NCI-H2196 (cell line): ENCODE results near the gene PTPRCAP.

ENCODE experiments used
- DNase-seq: peaks from one replicate; lab custom pipeline; 2025; ENCODE audit not compliant: unreplicated experiment; lab: John Stamatoyannopoulos, UW

Gene PTPRCAP

DNA sequence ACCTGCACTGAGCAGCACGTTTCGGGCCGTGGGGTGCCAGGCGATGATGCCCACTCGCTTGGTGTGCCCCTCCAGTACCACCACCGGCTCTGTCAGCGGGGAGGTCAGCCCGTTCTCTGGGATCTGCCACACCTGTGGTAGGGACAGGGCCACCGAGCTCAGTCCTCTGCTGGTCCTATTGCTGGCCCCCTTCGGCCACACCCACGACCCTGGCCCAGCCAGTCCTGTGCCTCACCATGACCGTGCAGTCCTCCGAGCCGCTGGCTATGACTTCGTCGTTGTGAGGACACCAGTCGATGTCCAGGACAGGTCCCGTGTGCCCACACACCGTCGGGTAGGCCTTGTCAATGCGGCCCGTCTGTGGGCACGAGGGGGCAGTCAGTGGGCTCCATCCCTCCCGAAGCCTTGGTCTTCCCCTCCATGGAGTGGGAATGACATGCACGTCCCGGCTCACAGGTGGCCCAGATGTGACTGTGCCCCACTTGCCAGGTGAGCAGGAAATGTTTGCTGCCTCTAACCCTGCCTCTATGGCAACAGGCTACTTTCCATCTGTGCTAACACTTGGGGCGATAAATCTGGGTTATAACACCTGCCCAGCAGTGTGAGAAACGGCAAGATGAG lies 4.4 kb upstream of the PTPRCAP start:
- DNase-seq, result no peak

DNA sequence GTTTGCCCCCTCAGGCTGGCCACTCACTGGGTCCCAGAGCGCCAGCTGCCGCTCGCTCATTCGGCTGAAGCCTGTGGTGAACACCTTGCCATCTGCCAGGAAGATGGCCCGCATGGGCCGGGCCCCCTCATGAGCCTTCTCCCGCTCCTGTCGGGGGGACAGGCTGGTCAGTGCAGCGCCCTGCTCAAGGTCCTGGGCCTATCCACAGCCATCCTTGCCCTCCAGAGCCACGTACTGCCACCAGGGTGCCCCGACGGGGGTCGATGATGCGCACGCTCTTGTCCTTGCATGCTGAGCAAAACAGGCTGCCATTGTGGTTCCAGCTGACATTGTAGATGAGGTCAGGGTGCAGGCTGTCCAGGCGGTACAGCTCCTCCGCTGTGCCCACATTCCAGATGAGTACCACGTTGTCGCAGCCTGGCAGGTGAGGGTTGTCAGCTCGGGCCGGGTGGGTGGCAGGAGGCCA lies 3.6 kb upstream of the PTPRCAP start:
- no peak for DNase-seq

DNA sequence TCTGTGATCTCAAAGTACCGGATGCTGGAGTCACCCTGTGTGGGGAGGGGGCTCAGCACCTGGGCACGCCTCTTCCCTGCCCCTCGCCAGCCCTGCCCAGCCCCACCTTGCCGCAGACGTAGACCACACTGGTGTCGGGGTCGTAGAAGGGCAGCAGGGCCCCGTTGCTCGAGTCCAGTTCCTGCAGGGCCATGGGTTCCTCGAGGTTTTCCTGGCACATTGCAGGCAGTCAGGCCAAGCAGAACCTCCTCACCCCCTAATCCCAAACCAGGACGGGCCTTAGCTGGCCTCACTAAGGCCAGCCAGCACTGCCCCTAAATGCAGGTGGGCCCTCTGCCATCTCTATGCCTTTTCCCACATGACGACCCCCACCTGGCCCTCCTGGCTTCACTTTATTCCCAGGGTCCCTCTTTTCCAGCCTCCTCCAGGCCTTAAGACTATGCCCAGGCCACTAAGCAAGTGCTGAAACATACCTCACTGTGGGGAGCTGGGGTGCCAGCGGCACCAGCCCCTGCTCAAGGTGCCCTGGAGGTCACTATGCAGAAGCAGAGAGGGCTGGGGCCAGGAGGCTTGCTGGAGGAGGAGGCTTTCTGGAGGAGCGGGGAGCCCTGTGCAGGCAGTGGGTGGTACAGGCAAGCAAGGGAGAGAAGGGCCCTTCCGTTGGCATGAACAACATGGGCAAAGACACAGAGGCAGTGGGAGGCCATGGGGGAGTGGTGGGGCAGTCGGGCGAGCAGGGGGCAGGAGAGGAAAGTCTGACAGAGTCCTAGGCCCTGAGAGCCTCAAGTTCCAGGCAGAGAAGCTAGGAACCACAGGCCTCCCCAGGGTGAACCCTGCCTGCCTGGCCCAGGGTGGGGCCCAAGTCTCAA lies 3.0 kb upstream of the PTPRCAP start:
- no peak for DNase-seq

DNA sequence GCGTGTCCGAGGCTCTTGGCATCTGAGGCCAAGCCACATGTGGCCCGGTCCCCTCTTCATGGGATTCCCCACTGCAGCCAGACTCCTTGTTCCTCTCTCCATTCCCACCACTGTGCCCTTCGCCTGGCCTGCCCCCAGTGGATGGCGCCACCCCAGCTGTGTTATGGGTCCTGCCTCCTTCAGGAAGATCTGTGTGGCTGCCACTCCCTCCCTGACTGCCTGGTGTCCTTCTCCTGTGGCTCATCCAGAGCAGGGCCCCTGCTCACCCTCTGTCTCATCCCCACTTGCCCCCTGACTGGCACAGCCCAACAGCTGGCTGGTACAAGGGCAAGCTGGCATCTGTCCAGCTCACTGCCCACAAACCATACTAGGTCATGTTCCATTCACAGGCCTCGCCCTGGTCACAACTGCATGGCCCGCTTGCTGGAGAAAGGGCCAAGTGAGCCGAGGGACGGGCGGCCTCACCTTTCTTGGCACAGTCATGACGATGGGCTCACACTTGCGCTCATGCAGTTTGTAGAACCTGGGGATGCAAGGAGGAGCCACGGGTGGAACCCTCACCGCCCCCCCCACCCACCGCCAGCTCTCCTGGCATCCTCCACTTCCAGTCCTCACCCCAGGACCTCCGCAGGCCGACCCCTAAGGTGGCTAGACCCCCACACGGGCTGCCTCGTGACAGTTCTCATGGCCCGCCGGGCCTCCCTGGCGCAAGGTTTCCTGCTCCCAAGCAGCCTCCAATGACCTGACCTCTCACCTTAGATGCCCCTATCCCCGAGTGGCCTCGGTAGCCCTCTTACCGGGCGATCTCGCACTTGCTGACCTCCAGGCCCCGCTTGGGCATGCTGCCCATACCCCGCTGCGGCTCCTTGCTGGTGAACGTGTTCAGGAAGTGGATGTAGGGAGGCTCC lies 2.1 kb upstream of the PTPRCAP start:
- peak; percentile 57 for DNase-seq

DNA sequence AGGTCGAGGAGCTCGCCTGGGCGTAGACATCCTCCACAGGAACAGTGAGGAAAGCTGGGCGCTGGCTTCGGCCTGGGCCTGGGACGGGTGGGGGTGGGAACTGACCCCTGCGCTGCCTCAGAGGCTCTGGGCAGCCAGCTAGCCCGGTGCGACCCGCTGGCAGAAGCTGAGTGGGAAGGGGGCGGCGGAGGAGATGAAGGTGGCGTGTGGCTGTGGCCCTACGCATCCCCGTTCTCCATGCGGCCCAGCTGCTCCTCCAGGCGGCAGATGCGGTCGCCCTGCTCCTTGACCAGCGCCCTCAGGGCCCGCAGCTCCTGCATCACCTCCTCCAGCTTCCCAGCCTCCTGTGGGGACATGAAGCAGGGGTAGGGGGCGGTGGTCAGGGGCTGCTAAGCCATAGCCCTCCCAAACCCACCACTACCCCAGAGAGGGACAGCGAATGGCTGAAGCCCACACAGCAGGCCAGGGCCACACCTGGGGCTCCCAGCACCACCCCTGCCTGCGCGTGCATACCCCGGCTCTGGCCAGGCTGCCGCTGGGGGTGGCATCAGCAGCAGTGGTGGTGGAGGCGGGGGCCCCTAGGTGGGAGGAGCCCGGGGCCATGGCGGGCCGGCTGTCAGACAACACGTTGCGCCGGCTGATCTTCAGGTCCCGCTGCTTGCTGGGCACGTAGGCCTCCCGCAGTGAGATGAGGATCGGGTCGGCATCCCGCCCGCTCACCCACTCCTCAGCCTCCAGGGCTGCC lies 848 bp upstream of the PTPRCAP start:
- DNase-seq, result no peak

DNA sequence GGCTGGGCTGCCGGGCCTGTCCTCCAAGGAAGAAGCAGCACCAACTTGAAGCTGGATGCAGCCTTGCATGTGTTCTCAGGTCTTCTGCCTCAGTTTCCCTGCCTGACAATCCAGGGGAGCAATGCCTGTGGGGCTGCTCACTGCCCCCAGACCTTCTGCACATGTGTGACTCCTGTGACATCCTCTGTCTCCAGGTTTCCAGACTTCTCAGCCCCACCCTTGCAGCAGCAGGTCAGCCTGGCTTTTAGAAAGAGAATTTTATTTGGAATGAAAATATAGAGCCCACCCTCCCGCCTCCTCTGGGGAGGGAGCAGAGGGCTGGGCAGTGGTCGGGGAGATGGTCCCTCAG lies 301 bp upstream of the PTPRCAP start:
- DNase-seq, result no peak

DNA sequence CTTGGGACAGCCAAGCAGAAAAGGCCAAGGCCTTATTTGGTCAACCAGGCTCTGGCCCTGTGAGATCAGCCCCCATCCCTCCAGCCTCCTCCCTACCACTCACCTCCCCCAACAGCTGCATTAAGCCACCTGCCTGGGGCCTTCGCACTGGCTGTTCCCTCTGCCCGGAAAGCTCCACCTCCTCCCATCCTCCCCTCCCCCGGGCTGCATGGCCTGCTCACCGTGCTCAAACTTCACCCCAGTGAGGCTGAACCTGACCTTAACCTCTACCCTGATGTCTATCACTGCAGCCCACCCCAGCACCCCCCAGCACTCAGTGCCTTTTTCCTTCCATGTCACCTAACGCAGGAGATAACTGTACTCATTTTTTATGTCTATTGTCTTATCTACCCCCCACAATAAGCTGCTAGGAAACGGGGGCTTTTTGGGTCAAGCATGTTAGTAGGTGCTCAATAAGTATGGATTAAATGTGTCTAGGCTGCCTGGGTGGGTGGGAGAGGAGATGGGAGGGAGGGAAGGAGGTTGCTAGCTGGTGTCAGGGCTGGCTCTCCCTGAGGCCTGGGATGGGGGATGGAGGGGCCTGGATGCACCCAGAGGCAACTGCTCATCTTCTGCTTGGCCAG lies 912 bp downstream of the PTPRCAP start:
- no peak for DNase-seq

DNA sequence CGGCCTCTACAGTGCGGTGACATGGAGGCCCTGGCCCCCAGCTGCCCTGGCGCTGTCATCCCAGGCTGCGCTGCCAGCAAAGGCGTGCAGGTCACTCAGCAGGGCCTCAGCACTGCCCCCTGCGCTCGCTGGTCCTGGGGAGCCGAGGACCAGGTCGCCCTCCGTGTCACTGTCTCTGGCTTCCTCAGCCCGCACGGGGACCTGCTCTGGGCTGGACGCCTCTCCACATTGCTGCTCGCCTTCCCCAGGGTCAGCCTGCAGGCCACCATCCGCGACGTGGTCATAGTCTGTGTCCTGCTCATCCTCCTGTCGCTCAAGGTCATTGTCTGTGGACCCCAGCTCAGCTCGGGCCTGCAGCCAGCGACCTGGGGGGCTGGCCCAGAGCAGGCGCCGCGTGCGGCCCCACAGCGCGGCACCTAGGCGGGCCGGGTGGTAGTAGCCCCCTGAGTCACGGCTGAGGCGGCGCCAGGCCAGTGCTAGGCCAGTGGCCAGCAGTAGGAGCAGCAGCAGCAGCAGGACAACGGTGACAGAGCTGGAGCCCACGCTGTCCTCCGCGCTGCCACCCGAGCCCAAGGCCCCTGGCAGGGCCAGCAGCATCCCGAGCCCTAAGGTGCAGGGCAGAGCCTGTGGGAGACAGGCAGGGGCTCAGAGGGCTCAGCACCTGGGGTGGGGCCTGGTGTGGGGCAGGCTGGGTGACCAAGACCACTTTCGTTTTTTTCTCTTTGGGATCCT lies 1.6 kb downstream of the PTPRCAP start:
- DNase-seq, result no peak

DNA sequence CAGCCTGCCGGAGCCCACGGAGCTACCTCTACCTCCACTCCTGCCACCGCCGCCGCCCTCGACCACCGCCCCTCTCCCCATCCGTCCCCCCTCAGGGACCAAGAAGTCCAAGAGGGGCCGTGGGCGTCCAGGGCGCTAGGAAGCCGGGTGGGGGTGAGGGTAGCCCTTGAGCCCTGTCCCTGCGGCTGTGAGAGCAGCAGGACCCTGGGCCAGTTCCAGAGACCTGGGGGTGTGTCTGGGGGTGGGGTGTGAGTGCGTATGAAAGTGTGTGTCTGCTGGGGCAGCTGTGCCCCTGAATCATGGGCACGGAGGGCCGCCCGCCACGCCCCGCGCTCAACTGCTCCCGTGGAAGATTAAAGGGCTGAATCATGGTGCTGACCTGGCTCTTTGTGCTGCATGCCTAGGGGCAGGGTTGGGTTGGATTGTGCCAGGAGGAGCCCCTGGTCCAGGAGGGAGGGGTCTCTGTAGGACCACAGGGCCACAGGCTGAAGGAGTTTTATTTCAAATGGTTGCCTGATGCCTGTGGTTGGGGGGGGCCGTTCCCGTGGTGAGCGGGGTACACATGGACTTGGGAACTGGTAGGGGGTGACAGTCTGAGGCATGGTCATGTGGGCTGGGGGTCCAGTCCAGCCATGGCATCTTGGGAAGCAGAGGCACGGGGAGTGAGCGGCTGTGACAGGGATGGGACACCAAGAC lies 2.3 kb downstream of the PTPRCAP start:
- no peak for DNase-seq

DNA sequence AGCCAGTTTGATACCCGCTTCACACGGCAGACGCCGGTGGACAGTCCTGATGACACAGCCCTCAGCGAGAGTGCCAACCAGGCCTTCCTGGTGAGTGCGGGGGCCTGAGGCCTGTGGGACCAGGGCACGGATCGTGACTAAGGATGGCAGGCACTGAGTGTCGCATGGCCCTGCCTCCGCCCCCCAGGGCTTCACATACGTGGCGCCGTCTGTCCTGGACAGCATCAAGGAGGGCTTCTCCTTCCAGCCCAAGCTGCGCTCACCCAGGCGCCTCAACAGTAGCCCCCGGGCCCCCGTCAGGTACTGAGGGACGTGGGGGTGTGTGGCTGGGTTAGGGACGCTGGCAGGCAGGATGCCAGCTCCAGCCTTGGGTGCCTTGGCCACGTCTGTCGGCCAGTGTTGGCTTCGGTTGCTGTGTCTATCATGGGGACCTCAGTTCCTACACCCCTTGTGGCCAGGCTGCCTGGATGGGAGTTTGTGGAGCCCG lies 3.0 kb downstream of the PTPRCAP start:
- no peak for DNase-seq

DNA sequence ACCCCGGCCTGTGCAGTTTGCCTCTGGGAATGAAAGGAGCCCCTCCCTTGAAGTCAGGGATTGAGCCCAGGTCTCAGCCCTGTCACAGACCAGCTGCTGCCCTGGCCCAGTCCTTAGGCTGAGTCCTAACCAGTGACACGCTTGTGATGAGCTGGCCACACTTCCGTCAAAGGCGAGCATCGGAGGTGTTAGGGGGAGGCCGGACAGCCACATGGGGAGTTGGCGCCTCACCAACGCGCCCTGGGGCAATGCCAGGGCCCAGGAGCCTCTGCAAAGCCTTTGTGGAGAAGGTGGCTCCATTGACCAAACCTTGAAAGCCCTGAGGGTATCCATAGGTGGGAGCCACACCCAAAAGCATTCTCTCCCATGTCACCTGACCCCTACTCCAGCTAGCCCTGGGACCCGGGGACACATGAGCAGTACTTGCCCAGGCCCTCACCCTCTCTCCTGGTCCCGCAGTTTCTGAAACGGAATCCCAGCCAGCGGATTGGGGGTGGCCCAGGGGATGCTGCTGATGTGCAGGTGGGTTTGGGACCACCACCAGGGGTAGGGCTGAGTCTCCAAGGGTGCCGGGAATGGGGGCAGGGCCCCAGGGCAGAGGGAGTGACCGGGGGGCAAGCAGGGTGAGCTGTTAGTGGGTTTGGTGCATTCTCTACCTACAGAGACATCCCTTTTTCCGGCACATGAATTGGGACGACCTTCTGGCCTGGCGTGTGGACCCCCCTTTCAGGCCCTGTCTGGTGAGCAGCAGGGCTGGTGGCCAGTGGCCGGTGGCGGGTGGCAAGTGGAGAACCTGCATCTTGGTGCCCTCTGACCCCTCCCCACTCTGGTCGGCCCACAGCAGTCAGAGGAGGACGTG lies 3.7 kb downstream of the PTPRCAP start:
- DNase-seq, result no peak

DNA sequence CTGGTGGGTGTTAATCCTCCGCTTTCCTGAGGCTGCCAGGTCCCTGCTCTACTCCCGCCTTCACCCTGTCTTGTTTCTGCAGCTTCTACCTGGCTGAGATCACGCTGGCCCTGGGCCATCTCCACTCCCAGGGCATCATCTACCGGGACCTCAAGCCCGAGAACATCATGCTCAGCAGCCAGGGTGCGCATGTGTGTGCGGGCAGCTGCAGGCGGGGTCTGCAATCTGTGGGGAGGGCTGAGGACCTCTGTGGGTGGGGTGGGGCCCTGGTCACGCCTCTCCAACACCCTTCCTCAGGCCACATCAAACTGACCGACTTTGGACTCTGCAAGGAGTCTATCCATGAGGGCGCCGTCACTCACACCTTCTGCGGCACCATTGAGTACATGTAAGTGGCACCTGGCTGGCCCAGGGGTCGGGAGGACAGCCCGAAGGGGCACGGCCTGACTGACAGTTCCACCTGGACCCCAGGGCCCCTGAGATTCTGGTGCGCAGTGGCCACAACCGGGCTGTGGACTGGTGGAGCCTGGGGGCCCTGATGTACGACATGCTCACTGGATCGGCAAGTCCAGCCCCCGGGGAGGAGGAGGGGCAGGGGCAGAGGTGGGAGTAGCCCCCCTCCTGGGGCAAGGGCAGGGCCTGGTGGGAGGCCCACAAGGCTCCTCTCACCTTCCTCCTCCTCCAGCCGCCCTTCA lies 4.7 kb downstream of the PTPRCAP start:
- DNase-seq, result no peak

DNA sequence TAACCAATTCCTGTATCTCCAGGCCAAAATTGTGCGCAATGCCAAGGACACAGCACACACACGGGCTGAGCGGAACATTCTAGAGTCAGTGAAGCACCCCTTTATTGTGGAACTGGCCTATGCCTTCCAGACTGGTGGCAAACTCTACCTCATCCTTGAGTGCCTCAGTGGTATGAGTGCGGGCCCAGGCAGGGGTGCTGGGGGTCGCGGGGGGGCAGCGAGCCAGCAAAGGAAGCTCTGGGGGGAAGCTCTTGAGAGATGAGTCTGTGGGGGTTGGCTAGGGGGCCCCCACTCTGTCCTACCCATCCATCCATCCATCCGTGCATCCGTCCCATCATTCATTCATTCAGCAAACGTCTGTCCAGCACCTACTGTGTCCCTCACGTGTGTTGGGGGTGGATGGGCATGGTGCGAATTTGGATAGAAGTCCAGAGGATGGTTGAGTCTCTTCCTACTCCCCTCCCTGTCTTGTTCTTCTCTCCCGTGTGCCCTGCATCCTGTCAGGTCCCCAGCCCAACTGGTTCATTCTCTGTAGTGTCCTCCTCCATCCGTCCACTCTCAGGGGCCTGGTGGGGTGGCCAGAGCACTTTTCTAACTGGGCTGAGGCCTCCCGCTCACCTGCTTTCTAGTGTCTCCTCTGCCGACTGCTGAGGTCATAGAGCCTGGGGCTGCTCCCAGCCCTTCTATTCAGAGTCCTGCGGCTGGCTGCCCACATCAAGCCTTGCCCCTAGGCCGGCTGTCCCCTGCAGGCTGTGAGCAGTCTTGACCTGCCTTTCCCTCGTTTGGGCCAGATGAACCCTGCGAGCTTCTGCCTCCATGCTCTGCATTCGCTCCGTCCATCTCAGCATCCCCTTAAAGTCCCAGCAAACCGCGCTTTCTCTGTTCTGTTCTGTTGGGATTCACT lies 5.9 kb downstream of the PTPRCAP start:
- no peak for DNase-seq

DNA sequence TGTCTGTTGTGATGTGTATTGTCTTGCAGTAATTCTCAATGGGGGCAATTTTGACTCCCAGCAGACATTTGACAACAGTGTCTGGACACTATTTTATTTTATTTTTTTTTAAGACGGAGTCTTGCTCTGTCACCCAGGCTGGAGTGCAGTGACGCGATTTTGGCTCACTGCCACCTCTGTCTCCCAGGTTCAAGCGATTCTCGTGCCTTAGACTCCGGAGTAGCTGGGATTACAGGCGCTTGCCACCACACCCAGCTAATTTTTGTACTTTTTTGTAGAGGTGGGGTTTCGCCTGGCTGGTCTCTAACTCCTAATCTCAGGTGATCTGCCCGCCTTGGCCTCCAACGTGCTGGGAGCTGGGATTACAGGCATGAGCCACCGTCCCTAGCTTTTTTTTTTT lies 7.8 kb downstream of the PTPRCAP start:
- no peak for DNase-seq

DNA sequence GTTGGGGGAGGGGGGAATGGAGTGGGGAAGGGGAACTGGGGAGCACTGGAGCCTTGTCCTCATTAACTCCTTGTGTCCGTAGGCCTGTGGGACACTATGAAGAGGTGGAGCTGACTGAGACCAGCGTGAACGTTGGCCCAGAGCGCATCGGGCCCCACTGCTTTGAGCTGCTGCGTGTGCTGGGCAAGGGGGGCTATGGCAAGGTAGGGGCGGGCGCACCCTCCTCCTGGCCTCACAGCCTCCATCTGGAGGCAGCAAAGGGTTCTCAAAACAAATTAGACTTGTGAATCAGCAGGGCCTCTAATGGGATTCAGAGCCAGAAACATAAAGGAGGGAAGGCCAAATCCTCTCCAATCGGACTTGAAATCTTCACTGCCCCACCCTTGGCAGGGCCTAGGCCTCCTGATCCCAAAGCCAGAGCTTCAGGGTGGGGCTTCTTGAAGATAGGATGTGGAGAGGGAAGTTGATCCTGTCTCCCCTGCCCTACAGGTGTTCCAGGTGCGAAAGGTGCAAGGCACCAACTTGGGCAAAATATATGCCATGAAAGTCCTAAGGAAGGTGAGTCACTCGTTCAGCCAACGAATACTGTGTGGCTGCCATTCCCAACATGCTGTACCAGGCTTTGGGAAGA lies 8.3 kb downstream of the PTPRCAP start:
- DNase-seq, result no peak
